GM19328 (cell line): ENCODE measurements around the gene TSC2.
"Not testable (repeated sequence)": the region's sequence is repeated elsewhere in the genome, so short reads cannot be mapped to it uniquely, and the experiment has no call there.

ENCODE experiments used
- ATAC-seq: cut with Tn5 transposase; IDR thresholded peaks from one replicate; pipeline ENCODE4 v1.9.1; 2021; ENCODE audit warnings: mild to moderate bottlenecking, moderate library complexity; ENCODE audit not compliant: unreplicated experiment

The TSC2 gene

GRCh38 chr16:2101581-2101980, 53.8 kb downstream of the TSC2 start:
- ATAC-seq, result not testable (repeated sequence)

GRCh38 chr16:2102471-2102870, 54.7 kb downstream of the TSC2 start:
- ATAC-seq, result no peak

- not testable (repeated sequence) for ATAC-seq
These were observed 56.7 kb downstream of the TSC2 start for GRCh38 chr16:2104464-2104863.

- ATAC-seq, result not testable (repeated sequence)
These were observed 57.5 kb downstream of the TSC2 start for GRCh38 chr16:2105291-2105690.

- ATAC-seq, result not testable (repeated sequence)
These were observed 58.0 kb downstream of the TSC2 start for GRCh38 chr16:2105769-2106168.

- not testable (repeated sequence) for ATAC-seq
These were observed 58.4 kb downstream of the TSC2 start for GRCh38 chr16:2106211-2106610.

GRCh38 chr16:2107121-2107790, 59.5 kb downstream of the TSC2 start:
- ATAC-seq, result not testable (repeated sequence)

GRCh38 chr16:2107791-2108125, 60.0 kb downstream of the TSC2 start:
- not testable (repeated sequence) for ATAC-seq

GRCh38 chr16:2108446-2109270, 60.9 kb downstream of the TSC2 start:
- ATAC-seq, result not testable (repeated sequence)

- ATAC-seq, result not testable (repeated sequence)
These were observed 61.4 kb downstream of the TSC2 start for GRCh38 chr16:2109271-2109580.

GRCh38 chr16:2109872-2110271, 62.1 kb downstream of the TSC2 start:
- not testable (repeated sequence) for ATAC-seq

- ATAC-seq, result not testable (repeated sequence)
These were observed 62.7 kb downstream of the TSC2 start for GRCh38 chr16:2110332-2111008.

- not testable (repeated sequence) for ATAC-seq
These were observed 63.2 kb downstream of the TSC2 start for GRCh38 chr16:2111009-2111353.

GRCh38 chr16:2111412-2112335, 63.9 kb downstream of the TSC2 start:
- not testable (repeated sequence) for ATAC-seq

GRCh38 chr16:2112539-2113106, 64.8 kb downstream of the TSC2 start:
- ATAC-seq, result not testable (repeated sequence)

GRCh38 chr16:2114225-2114624, 66.4 kb downstream of the TSC2 start:
- not testable (repeated sequence) for ATAC-seq

GRCh38 chr16:2114885-2115590, 67.3 kb downstream of the TSC2 start:
- not testable (repeated sequence) for ATAC-seq

- ATAC-seq, result no peak
These were observed 67.8 kb downstream of the TSC2 start for GRCh38 chr16:2115591-2115973.

- ATAC-seq, result not testable (repeated sequence)
These were observed 68.6 kb downstream of the TSC2 start for GRCh38 chr16:2116428-2116827.

GRCh38 chr16:2117341-2117740, 69.6 kb downstream of the TSC2 start:
- ATAC-seq, result not testable (repeated sequence)
